ENCODE measurements around the gene SYNGAP1.
A peak's percentile ranks its signal among the peaks of the same experiment; 100 is the strongest.

Gene SYNGAP1

DNA sequence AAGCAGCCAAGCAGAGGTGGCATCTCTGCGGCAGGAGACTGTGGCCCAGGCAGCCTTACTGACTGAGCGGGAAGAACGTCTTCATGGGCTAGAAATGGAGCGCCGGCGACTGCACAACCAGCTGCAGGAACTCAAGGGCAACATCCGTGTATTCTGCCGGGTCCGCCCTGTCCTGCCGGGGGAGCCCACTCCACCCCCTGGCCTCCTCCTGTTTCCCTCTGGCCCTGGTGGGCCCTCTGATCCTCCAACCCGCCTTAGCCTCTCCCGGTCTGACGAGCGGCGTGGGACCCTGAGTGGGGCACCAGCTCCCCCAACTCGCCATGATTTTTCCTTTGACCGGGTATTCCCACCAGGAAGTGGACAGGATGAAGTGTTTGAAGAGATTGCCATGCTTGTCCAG lies 15.0 kb upstream of the SYNGAP1 start:
- no peak for DNase-seq (ENCODE audit: low read depth)

GRCh38 chr6:33405386-33405940 lies 14.4 kb upstream of the SYNGAP1 start:
- no peak for DNase-seq (ENCODE audit: low read depth)

DNA sequence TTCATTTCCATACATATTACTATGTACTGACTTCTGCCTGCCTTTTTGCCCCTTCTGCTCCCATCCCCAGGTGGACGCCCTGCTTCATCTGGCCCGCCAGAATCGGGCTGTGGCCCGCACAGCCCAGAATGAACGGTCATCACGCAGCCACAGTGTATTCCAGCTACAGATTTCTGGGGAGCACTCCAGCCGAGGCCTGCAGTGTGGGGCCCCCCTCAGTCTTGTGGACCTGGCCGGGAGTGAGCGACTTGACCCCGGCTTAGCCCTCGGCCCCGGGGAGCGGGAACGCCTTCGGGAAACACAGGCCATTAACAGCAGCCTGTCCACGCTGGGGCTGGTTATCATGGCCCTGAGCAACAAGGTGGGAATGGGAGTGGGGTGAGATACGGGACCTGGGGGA lies 13.7 kb upstream of the SYNGAP1 start:
- no peak for DNase-seq (ENCODE audit: low read depth)

GRCh38 chr6:33407132-33407718 lies 12.6 kb upstream of the SYNGAP1 start:
- no peak for DNase-seq (ENCODE audit: low read depth)

DNA sequence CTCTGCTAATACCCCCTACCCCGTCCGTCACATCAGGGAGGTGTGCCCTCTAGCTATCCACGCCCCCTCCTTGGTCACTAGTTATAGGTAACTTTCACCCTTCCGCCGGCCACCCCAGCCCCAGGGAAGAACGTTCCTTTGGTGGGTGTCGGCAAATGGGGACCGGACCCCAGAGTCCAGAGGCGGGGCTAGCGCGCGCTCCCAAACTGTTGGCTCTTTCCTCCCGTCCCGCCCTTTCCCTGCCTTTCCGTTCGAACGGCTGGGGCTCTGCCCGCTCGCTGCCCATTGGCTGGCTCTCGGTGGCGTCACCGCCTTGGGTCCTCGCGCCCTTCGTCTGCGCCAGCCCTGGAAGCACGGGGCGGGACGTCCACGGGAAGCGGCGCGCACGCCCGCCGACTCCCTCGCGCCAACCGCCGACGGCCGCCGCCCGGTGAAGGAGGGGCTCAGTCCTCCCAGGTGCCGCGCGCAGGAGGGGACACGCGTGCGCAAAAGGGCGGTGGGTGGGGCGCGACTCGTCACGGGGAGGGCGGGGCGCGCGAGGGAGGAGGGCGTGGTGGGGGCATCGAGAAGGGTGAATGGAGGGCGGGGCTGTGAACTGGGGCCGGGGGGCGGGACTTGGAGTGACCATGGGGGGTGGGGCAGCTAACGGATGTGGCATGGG lies 9.7 kb upstream of the SYNGAP1 start:
- DNase-seq (ENCODE audit: low read depth), result peak; percentile 94

DNA sequence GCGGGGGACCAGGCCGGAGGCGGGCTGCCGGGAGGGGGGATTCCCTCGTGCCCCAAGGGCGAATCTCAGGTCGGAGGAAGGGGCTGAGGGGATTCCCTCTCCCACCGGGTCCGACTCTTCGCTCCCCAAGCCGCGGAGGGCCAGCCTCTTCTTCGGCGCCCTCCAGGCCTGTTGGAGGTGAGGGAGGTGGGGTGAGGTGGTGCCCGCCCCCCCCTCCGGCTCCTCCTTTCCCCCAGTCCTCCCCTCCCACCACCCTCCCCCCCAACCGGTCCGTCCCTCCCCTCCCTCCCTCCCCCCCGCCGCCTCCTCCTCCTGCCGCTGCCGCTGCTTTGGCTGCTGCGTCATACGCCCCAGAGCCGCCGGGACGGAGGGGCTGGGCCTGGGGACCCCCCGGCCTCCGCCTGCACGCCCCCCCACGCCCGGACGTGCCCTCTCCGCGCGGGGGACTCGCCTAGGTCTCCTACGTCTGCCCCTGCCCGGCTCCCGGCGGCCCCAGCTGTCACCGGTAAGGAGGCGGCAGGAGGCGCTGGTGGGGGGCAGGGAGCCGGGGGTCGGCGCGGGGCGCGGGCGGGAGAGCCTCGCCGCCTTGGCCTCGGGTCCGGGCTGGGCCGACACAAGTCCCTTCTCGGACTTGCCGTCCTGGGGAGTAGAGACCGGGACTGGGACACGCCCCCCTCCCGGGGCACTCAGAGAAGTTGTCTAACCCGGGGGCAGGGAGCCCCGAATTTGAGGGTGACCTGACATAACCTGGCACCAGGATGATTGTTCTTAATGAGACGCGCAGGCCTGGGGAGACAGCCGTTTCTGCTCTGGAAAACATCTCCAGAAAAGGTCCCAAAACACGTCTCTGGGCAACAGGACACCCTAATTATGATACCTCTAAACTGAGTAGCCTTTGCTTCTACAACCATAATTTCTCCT lies 8.9 kb upstream of the SYNGAP1 start, which contains the start of gene PHF1:
Gene PHF1, plus strand, starts transcription at position 304 of the 921 bp plus-strand sequence. CDS start 1,250 bp downstream, outside the sequence.
- DNase-seq (ENCODE audit: low read depth), result peak; percentile 78

DNA sequence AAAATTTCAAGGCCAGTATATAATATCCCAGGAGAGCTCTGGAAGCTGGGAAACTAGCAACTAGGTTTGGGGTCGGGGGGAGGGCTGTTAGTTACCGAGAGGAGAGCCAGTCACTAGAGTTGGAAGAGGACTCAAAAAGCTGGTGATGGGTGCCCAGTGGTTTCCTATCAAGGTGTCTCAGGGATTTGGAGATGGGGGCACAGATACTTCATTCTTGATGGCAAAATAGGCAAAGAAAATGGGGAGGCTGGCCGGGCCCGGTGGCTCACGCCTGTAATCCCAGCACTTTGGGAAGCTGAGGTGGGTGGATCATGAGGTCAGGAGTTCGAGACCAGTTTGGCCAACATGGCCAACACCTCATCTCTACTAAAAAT lies 8.2 kb upstream of the SYNGAP1 start:
- DNase-seq (ENCODE audit: low read depth), result no peak

DNA sequence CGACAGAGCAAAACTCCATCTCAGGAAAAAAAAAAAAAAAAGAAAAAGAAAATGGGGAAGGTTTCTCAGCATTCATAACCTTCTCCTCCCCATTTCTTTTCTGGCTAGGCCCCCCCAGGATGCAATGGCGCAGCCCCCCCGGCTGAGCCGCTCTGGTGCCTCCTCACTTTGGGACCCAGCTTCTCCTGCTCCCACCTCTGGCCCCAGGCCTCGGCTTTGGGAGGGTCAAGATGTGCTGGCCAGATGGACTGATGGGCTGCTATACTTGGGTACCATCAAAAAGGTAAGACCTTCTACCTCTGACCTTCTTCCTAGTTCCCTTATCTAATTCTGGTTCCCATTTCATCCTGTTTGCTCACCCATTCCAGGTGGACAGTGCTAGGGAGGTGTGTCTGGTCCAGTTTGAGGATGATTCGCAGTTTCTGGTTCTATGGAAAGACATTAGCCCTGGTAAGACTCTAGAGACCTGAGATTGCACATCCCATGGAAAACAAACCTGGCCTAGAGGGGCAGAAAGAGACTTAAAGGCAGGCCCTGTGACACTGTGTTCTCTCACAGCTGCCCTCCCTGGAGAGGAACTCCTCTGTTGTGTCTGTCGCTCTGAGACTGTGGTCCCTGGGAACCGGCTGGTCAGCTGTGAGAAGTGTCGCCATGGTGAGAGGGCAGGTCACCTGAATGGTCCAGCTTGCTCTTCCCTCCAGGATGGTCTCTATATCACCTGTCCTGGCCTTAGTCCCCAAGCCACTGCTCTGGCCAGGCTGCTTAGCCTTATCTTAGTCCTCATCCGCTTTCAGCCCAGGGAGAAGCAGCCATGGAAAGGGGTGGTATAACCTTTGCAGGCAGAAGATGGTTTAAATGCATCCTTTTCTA lies 7.5 kb upstream of the SYNGAP1 start:
- DNase-seq (ENCODE audit: low read depth), result no peak

DNA sequence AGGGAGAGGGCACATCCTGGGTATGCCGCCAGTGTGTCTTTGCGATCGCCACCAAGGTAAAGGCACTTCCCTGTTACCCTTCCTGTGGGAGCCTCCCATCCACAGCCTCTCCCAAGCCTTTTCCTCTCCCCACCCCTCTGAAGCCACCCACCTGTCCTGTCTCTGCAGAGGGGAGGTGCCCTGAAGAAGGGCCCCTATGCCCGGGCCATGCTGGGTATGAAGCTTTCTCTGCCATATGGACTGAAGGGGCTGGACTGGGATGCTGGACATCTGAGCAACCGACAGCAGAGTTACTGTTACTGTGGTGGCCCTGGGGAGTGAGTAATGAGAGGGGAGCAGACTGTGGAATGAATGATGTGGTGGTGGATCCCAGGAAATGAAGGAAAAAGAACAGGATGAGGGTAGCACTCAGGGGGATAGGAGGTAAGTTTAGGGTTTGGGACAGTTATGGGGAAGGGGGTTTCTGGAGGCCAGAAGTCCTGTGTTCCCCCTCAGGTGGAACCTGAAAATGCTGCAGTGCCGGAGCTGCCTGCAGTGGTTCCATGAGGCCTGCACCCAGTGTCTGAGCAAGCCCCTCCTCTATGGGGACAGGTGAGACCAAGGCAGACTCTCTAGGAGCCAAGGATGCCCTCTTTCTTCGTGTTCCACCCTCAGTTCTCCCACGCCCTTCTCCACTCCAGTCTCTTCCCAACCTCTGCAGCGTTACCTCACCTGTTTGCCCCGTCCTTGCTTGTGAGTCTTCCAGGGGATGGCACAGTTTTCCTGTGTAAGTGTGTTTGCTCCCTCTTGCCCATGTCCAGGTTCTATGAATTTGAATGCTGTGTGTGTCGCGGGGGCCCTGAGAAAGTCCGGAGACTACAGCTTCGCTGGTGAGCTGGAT lies 6.4 kb upstream of the SYNGAP1 start:
- DNase-seq (ENCODE audit: low read depth), result no peak

DNA sequence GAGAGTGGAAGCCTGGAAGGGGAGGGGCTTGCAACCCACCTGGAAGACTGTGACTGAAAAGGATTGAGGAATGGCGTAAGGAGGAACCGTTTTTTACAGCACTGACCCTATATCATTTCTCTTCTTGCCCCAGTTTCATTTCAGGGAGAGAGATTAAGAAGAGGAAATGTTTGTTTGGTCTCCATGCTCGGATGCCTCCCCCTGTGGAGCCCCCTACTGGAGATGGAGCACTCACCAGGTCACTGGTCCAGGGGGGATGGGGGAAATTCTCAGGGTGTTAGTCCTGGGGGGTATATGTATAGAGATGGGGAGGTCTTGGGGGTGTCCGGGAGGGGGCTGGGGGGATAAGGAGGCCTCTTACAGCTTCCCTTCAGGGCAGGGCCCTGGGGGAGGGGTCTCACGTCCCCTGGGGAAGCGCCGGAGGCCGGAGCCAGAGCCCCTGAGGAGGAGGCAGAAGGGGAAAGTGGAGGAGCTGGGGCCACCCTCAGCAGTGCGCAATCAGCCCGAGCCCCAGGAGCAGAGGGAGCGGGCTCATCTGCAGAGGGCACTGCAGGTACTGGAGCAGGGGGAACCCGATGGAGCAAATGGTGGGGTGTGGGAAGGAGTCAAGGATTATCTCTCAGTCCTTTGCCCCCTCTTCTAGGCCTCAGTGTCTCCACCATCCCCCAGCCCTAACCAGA lies 5.1 kb upstream of the SYNGAP1 start:
- DNase-seq (ENCODE audit: low read depth), result no peak

DNA sequence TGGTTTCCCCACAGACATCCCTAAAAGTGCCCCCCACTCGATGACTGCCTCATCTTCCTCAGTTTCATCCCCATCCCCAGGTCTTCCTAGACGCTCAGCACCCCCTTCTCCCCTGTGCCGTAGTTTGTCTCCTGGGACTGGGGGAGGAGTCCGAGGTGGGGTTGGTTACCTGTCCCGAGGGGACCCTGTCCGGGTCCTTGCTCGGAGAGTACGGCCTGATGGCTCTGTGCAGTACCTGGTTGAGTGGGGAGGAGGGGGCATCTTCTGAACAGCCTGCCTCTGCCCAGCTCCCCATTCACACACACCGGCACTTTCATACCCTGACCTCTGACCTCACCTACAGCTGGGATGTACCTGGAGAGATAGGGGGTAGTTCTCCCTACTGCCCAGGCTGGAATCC lies 4.0 kb upstream of the SYNGAP1 start:
- DNase-seq (ENCODE audit: low read depth), result no peak

- no peak for DNase-seq (ENCODE audit: low read depth)
Observed at GRCh38 chr6:33416386-33417127, 3.3 kb upstream of the SYNGAP1 start.

GRCh38 chr6:33417128-33417902 lies 2.5 kb upstream of the SYNGAP1 start:
- DNase-seq (ENCODE audit: low read depth), result no peak

DNA sequence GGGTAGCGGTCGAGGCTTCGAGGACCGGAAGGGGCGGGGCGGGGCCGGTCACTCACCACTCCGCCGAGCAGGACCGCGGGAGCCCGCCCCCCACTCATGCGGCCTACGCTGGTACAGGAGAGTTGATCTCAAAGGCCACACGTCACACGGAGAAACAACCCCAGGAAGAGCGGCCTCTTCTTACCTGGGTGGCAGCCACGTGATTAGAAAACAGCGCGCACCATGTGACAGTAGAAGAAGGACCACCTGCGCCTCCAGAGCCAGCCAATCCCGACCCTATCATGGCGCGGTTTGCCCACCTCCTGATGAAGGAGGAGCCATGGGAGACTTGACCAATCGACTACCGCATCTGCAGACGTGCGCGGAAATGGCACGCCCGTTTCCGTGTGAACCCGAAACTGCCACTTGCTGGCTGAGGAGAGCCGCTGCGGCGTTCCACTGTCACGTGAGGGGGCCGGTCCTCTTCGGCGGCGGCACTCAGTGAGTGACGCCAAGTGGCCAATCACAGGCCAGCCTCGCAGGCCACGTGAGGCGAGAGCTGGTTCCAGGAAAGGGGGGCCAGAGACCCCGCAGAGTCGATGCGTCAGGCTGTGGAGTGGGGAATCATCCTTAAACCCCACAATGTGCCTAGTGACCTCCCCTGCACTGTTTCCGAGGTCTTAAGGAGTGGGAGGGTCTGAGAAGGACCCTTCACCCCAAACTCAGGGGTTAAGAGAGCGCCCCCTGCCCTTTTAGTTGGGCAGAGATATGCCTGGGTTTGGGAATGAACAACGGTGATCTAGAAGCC lies 1.8 kb upstream of the SYNGAP1 start, which contains the start of gene CUTA:
Gene CUTA, minus strand, starts transcription at position 205 of the 787 bp plus-strand sequence. Its CDS starts 107 bp downstream, at position 98.
- DNase-seq (ENCODE audit: low read depth), result peak; percentile 99

DNA sequence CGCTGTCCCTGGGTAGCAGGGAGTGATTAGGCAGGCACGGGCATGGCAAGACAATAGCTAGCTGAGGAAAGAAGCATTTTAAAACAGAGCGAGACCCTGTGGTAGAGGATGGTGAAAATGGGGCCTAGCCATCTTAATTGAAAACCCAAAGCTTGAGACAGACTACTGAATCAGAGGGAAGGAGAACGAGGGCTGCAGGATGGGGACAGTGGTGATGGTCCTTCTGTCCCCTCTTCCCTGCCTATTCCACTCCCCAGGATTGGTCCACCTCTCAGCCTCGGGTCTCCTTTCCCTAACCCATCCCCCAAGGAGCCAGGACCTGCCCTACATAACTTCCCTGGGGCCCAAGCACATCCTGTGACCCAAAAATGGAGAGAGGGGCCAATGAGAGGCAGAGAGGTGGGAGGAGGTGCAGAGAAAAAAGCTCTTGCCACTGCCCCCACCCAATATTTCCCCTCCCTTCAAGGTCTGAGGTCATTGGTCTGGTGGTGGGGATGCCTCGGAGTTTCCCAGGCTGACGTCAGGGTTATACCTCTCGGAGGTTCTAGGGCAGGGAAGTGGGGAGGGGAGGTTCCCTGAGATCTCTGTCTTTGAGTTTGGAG lies 1.1 kb upstream of the SYNGAP1 start:
- DNase-seq (ENCODE audit: low read depth), result no peak

GRCh38 chr6:33420491-33421343 lies 852 bp downstream of the SYNGAP1 start:
- DNase-seq (ENCODE audit: low read depth), result no peak

Data from stimulated activated CD4-positive, alpha-beta T cell treated with anti-CD3 and anti-CD28 coated beads, Interleukin-2, amount 100 ng/mL, for 4 hours (primary cell).